Natural killer cell treated with Interleukin-12 subunit alpha and Interleukin-12 subunit beta and Interleukin-15 and Interleukin-18, amount 100 ng/mL, for 72 hours (primary cell): ENCODE measurements around the gene ZNF428. TPM values are rescaled to one million over a fixed set of nuclear protein-coding genes. Genes with fewer than 3 reads are reported as not detected.
A peak's percentile ranks its signal among the peaks of the same experiment; 100 is the strongest.
"Not testable (repeated sequence)": the region's sequence is repeated elsewhere in the genome, so short reads cannot be mapped to it uniquely, and the experiment has no call there.

ENCODE experiments used
- ATAC-seq, 2 donors: fragments of 150-1000 bp; cut with Tn5 transposase in 1 of 2; sonication (Bioruptor Pico), chemical (Tn5 transposase) in 1 of 2; 2 replicates each; pipeline ENCODE4 v1.10.0; 2021
- DNase-seq: peaks from one replicate; pipeline ENCODE4 v3.0.0; 2022; ENCODE audit warnings: low spot score
- H3K27ac Mint-ChIP-seq, 2 donors: 1 replicate in 1 of 2; 2 replicates in 1 of 2; pipeline ENCODE4 v1.8.0; 2022; ENCODE audit warnings: mixed read lengths in 2 of 2, mild to moderate bottlenecking in 1 of 2, moderate library complexity in 1 of 2
- H3K27me3 Mint-ChIP-seq, 2 donors: 1 replicate in 1 of 2; 2 replicates in 1 of 2; pipeline ENCODE4 v1.8.0; 2022; ENCODE audit warnings: mixed read lengths in 2 of 2
- H3K36me3 Mint-ChIP-seq: one replicate; pipeline ENCODE4 v1.8.0; 2022; ENCODE audit warnings: mixed read lengths
- H3K4me1 Mint-ChIP-seq, 2 donors: 1 replicate in 1 of 2; 2 replicates in 1 of 2; pipeline ENCODE4 v1.8.0; 2022; ENCODE audit warnings: low read depth in 2 of 2, mixed read lengths in 2 of 2, mild to moderate bottlenecking in 1 of 2
- H3K4me3 Mint-ChIP-seq: one replicate; pipeline ENCODE4 v1.8.0; 2022; ENCODE audit warnings: mixed read lengths
- H3K9me3 Mint-ChIP-seq: 2 replicates; pipeline ENCODE4 v1.8.0; 2022; ENCODE audit warnings: mixed read lengths
- total RNA-seq, 2 donors: library from RNA; stranded (reverse); gene quantifications; one replicate each; pipeline ENCODE4 v1.2.3, GENCODE V29; 2022

ZNF428 gene
- total RNA-seq, 2 donors from 2014 or later: 24.9 to 25.3 TPM

DNA sequence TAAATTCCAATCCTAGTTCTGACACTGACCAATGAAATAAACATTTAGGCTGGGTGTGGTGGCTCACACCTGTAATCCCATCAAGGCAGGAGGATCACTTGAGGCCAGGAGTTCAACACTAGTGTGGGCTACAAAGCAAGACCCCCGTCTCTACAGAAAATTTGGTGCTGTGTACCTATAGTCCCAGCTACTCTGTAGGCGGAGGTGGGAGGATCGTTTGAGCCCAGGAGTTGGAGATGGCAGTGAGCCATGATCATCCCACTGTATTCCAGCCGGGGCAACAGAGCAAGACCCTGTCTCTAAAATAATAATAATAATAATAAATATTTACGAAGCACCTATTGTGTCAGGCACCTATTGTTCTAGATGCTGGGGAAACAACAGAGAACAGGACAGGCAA lies 30.2 kb downstream of the ZNF428 start:
- peak overlapping the region; percentile 46 to 50 for H3K27ac Mint-ChIP-seq
- H3K27me3 Mint-ChIP-seq: no peaks in the 10 kb centered on the region
- peaks cover 17% of the 10 kb centered on the region for H3K36me3 Mint-ChIP-seq
- no peak overlapping the region for H3K4me3 Mint-ChIP-seq
- no peaks in the 10 kb centered on the region for H3K9me3 Mint-ChIP-seq
- peaks cover 18 to 37% of the 10 kb centered on the region in 2 donors for H3K4me1 Mint-ChIP-seq
- no peak for ATAC-seq
- no peak for DNase-seq

DNA sequence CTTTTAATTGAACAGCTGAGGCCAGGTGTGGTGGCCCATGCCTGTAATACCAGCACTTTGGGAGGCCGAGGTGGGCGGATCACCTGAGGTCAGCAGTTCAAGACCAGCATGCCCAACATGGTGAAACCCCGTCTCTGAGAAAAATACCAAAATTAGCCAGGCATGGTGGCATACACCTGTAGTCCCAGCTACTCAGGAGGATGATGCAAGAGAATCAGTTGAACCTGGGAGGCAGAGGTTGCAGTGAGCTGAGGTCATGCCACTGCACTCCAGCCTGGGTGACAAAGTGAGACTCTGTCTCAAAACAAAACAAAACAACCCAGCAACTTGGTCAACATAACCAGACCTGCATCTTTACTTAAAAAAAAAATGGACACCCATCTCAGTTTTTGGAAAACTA lies 32.4 kb downstream of the ZNF428 start:
- H3K27me3 Mint-ChIP-seq, H3K4me3 Mint-ChIP-seq, H3K27ac Mint-ChIP-seq, DNase-seq, ATAC-seq, H3K36me3 Mint-ChIP-seq, H3K9me3 Mint-ChIP-seq: not testable (repeated sequence)
- peaks cover 10 to 28% of the 10 kb centered on the region in 2 donors for H3K4me1 Mint-ChIP-seq

DNA sequence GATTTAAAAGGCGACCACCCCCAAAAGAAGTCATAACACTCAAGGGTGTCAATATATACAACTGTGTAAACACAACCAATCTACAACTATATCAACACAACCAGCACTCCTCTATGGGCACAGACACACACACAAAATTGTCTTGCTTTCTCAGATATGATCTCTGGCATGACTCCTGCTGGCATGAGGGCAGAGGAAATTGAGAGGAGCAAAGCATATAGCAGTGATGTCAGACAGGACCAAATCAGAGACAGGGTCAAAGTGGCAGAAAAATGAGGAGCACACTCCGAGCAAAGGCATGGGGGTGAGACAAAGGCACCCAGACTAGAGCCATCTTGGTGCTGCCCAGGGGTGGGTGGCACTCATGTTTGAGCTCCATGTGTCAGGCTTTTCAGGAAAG lies 33.1 kb downstream of the ZNF428 start:
- DNase-seq (no peak), ATAC-seq (no peak)
- Mint-ChIP-seq H3K27ac (no peak overlapping the region), H3K36me3 (peaks cover 7% of the 10 kb centered on the region), H3K9me3 (no peaks in the 10 kb centered on the region), H3K4me1 (peaks cover 10 to 29% of the 10 kb centered on the region in 2 donors), H3K4me3 (no peak overlapping the region), H3K27me3 (no peaks in the 10 kb centered on the region)

DNA sequence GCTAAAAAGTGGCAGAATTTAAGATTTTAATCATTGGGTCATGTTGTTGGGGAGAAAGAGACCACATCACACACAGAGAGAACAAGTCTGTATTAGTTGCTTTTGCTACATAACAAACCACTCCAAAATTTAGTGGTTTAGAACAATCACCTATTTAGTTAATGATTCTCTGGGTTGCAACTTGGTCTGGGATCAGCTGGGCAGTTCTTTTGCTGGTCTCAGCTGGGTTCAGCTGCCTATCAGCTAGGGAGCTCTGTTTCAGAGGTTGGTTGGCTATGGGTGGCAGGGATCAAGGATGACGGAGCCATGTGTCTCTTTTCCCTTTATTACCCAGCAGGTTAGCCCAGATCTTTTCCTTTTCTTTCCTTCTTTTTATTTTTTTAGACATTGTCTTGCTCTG lies 34.9 kb downstream of the ZNF428 start:
- Mint-ChIP-seq H3K27ac (peak overlapping the region; percentile 73 to 86), H3K36me3 (peaks cover 7% of the 10 kb centered on the region), H3K27me3 (no peaks in the 10 kb centered on the region), H3K4me1 (peaks cover 15 to 28% of the 10 kb centered on the region in 2 donors), H3K4me3 (no peak overlapping the region), H3K9me3 (no peaks in the 10 kb centered on the region)
- no peak for DNase-seq
- no peak for ATAC-seq

DNA sequence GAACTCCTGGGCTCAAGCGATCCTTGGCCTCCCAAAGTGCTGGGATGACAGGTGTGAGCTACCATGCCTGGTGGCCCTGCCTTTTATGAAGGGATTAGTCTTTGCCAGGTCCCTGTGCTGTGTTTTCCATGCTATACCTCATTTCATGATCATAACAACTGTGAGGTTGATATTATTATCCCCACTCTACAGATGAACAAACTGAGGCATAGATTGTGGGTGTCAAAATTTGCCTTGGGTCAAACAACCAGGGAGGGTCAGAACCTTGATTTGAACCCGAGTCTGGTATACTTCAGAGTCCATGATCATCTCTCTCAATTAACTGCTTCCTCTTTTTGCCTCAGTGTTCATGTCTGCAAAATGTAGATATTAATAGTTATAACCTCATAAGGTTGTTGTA lies 36.9 kb downstream of the ZNF428 start:
- Mint-ChIP-seq H3K4me3 (no peak overlapping the region), H3K27me3 (no peaks in the 10 kb centered on the region), H3K4me1 (peaks cover 23 to 27% of the 10 kb centered on the region in 2 donors), H3K27ac (no peak overlapping the region), H3K36me3 (peaks cover 7% of the 10 kb centered on the region), H3K9me3 (no peaks in the 10 kb centered on the region)
- DNase-seq: no peak
- ATAC-seq: no peak

DNA sequence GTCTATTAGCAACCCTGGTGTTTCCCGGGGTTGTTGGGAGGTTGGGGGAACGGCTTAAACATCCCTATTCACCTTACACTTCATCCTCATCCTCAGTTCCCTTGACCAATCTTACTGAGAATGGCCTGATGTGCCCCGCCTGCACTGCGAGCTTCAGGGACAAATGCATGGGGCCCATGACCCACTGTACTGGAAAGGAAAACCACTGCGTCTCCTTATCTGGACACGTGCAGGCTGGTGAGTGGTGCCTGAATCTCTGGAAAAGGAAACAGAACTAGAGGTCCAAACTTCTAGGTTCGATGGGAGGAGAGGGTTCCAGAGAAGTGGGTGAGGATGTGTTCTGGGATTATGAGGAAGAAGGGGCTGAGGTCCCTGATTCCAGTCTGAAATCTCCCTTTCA lies 38.0 kb downstream of the ZNF428 start:
- DNase-seq (no peak), ATAC-seq (no peak)
- Mint-ChIP-seq H3K27me3 (no peaks in the 10 kb centered on the region), H3K27ac (peak overlapping the region; percentile 86 to 92), H3K36me3 (peaks cover 6% of the 10 kb centered on the region), H3K4me1 (peaks cover 30 to 32% of the 10 kb centered on the region in 2 donors), H3K4me3 (peak overlapping the region; percentile 95), H3K9me3 (no peaks in the 10 kb centered on the region)

DNA sequence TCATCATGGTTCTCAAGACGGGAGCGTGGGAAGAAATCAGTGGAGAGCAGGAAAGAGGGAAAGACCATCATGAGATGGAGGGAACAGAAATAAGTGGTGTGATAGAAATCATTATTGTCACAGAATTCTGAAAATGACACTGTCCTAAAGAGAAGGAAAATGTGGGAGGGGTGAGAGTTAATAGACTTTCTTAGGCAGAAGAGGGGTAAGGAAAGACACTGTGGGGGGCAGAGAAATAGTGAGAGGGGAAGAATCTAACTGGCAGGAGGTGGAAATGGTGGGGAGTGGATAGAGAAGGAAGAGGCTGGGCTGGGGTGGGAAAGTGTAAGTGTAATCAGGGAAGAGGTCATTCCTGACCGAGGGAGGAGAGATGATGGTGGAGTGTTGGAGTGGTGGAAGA lies 40.6 kb downstream of the ZNF428 start:
- Mint-ChIP-seq H3K4me1 (peaks cover 24 to 38% of the 10 kb centered on the region in 2 donors), H3K4me3 (peak overlapping the region; percentile 95), H3K27ac (peak overlapping the region; percentile 18 to 92), H3K9me3 (no peaks in the 10 kb centered on the region), H3K36me3 (no peaks in the 10 kb centered on the region), H3K27me3 (no peaks in the 10 kb centered on the region)
- no peak for DNase-seq
- ATAC-seq: no peak

DNA sequence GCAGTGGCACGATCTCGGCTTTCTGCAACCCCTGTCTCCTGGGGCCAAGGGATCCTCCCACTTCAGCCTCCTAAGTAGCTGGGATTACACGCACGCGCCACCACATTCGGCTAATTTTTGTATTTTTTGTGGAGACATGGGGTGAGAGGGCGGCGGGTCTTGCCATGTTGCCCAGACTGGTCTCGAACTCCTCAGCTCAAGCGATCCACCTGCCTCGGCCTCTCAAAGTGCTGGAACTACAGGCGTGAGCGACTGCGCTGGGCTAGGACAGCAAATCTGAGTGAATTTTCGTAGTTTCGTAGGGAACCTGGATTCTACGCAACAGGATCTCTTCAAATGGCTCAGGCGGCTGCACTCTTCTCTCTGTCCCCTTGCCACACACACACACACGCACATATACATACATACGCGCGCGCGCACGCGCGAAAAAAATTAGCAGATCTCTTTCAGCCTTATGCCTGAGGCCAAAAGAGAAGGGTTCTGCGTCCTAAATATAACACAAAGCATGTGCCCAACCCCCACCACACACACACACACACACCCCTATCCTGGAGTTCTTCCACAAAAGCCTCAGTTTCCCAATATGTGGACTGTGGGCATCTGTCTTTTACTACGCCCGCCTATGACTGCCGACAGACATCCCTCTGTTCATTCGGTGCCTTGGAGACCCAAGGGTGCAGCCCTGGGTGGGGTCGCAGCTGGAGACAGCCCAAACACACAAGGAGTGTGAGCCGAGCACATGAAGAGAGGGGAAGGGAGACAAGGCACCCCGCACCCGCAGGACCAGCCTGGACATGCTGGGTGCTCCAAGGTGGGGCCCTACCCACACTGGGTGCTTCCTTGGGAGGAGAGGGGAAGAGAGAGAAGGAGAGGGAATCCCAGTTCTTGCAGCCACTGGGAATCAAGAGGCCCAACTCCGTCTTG lies 43.2 kb downstream of the ZNF428 start:
- Mint-ChIP-seq H3K9me3 (no peaks in the 10 kb centered on the region), H3K27ac (peak overlapping the region in 1 of 2 donors; percentile 96), H3K4me3 (peak overlapping the region; percentile 98), H3K36me3 (no peaks in the 10 kb centered on the region), H3K27me3 (no peaks in the 10 kb centered on the region), H3K4me1 (peaks cover 29 to 46% of the 10 kb centered on the region in 2 donors)
- DNase-seq (no peak), ATAC-seq (no peak)

DNA sequence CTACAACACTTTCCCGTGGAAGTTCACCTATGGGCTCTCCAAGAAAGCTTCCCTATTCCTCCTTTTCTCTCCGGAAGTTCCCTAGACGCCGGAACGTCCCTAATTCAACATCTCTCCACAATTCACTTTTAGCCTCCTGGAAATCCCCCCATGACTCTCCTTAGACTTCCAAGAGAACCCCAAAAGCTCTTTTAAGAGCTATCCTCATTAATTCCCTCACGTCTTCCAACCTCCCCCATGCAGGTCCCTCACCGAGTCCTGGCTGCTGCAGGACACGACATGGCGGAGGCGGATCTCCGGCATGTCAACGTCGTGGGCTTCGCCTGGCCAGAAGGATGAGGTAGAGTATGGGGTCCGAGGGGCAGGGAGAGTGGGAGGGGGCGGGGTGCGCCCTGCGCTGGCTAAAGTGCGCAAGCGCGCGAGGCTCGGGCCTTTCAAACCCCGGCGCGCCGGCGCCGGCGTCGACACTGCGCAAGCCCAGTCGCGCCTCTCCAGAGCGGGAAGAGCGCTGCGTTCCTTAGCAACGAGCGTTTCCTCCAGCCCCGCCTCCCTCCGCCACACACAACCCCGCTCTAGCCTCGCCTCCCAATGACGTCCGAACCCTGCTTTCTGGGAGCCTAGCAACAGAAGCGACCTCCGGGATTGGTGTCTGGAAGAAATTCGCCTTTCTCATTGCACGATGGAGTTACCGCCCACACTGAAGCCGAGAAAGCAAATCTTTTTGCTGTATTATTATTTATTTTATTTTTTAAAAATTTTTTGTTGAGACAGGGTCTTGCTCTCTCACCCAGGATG lies 44.1 kb downstream of the ZNF428 start, which contains the start of the genes PINLYP and XRCC1:
TSS of gene PINLYP (plus strand) at position 646 of the 795 bp plus-strand sequence. CDS start 1,391 bp downstream, outside the sequence.
TSS of gene XRCC1 (minus strand) at position 372 of the 795 bp plus-strand sequence. CDS start at position 303, 69 bp downstream.
- Mint-ChIP-seq H3K9me3 (no peaks in the 10 kb centered on the region), H3K36me3 (no peaks in the 10 kb centered on the region), H3K27me3 (no peaks in the 10 kb centered on the region), H3K27ac (peak within 1 kb of the TSS; percentile 96 to 98), H3K4me1 (peaks cover 32 to 49% of the 10 kb centered on the region in 2 donors), H3K4me3 (peak within 1 kb of the TSS; percentile 98)
- peak; percentile 99 for ATAC-seq
- DNase-seq: peak; percentile 96

DNA sequence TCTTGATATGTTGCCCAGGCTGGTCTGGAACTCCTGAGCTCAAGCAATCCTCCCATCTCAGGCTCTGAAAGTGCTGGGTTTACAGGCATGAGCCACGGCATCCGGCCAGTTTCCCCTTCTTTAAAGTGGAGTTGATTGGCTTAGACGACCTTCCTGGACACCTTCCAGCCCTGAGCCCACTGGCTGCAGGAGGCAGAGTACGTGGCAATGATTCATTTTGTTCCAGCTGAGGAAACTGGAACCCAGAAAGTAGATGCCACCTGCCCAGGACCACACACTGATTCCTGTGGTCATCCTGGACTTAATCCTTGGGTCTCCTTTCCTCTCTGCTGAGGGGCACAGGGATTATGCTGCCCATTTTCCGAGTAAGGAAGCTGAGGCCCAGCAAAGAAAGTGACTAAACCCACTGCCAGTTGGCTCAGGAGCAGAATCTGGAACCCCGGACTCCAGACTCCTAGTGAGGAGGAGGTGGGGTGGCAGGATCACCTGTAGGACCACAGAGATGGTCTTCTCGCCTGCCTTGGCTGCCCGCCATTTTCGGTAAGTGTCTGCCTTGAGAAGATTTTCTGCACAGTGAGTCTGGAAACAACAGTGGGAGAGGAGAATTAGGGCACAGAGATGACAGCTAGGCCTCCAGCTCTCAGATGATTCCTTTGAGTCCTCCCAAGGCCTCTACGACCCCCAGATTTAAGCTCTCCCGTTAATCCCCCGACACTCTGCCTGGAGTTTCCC lies 44.8 kb downstream of the ZNF428 start:
- peaks cover 27 to 49% of the 10 kb centered on the region in 2 donors for H3K4me1 Mint-ChIP-seq
- peak overlapping the region; percentile 96 to 98 for H3K27ac Mint-ChIP-seq
- ATAC-seq (no peak), DNase-seq (no peak)
- peak overlapping the region; percentile 98 for H3K4me3 Mint-ChIP-seq
- no peaks in the 10 kb centered on the region for H3K9me3 Mint-ChIP-seq
- H3K36me3 Mint-ChIP-seq: no peaks in the 10 kb centered on the region
- H3K27me3 Mint-ChIP-seq: no peaks in the 10 kb centered on the region

DNA sequence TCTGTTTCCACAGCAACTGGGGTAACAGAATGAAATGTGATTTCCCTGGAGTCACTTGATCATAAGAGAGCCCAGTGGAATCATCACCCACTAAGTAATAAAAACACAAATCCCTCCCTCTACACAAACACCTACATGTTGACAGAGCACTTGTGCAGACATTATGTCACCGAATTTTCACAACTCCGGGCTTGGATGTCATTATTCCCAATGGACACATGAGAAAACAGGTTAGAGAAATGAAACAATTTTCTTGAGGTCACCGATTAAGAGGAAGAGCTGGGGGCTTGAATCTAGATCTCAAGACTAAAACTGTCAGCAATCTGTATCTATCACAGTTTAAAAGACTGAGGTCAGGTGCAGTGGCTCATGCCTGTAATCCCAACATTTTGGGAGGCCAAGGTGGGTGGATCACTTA lies 47.2 kb downstream of the ZNF428 start:
- Mint-ChIP-seq H3K9me3 (no peaks in the 10 kb centered on the region), H3K27me3 (no peaks in the 10 kb centered on the region), H3K27ac (peak overlapping the region; percentile 22 to 32), H3K36me3 (no peaks in the 10 kb centered on the region), H3K4me1 (peaks cover 23 to 39% of the 10 kb centered on the region in 2 donors), H3K4me3 (no peak overlapping the region)
- DNase-seq (peak; percentile 8), ATAC-seq (no peak)

DNA sequence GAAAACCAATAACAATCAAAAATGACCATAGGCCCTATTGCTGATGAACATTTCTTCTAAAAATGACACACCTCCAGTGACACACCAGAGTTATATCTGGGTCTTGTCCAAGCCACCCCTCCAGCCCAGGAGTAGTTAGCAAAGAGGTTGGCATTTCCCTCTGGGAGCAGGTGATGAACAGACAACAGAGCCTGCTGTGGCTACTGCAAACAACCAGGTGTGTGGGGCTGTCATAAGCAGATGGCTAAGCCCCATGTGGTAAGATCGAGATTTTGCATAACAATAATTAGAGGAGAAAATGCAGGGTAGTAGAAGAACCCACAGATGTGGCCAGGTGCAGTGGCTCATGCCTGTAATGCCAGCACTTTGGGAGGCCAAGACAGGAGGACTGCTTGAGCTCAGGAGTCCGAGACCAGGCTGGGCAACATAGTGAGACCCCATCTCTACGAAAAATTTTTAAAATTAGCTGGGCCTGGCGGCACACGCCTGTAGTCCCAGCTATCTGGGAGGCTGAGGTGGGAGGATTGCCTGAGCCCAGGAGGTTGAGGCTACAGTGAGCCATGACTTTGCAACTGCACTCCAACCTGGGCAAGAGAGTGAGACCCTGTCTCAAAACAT lies 49.1 kb downstream of the ZNF428 start:
- Mint-ChIP-seq H3K36me3 (no peaks in the 10 kb centered on the region), H3K9me3 (no peaks in the 10 kb centered on the region), H3K27ac (peak overlapping the region; percentile 17 to 55), H3K27me3 (no peaks in the 10 kb centered on the region), H3K4me1 (peaks cover 18 to 31% of the 10 kb centered on the region in 2 donors), H3K4me3 (no peak overlapping the region)
- no peak for ATAC-seq
- no peak for DNase-seq

DNA sequence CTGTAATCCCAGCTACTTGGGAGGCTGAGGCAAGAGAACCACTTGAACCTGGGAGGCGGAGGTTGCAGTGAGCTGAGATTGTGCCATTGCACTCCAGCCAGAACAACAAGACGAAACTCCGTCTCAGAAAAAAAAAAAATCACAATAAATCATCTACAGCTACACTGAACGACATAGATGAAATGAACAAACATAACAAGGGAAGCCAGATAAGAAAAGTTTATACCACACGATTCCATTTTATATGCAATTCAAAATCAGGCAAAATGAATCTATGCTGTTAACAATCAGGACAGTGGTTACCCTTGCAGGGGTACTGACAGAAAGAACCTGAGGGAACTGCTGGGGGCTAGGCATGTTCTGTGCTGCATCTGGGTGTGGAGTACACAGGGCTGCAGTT lies 49.8 kb downstream of the ZNF428 start:
- Mint-ChIP-seq H3K27ac (peak overlapping the region; percentile 17 to 55), H3K9me3 (no peaks in the 10 kb centered on the region), H3K27me3 (no peaks in the 10 kb centered on the region), H3K4me3 (no peak overlapping the region), H3K4me1 (peaks cover 24 to 30% of the 10 kb centered on the region in 2 donors), H3K36me3 (no peaks in the 10 kb centered on the region)
- DNase-seq (no peak), ATAC-seq (no peak)
